Osteoblast (primary cell): Measurements from ENCODE around the gene TBPL2. TPM values are rescaled to one million over a fixed set of nuclear protein-coding genes. Genes with fewer than 3 reads are reported as not detected.

ENCODE experiments used
- DNase-seq: peaks from one replicate; pipeline ENCODE4 v3.0.0; 2011; ENCODE audit warnings: low spot score, mixed read lengths; ENCODE audit not compliant: insufficient read length; ENCODE audit errors: missing footprints
- H2AFZ ChIP-seq: 2 replicates; pipeline ENCODE4 v1.6.0; 2011; ENCODE audit warnings: mild to moderate bottlenecking, low read length
- H3K27ac ChIP-seq: 2 replicates; pipeline ENCODE4 v1.5.1; 2011; ENCODE audit warnings: mild to moderate bottlenecking, low read depth, low read length, moderate library complexity
- H3K27me3 ChIP-seq: 2 replicates; pipeline ENCODE4 v1.6.0; 2012; ENCODE audit warnings: mild to moderate bottlenecking, control low read depth, inconsistent platforms, low read length, moderate library complexity; ENCODE audit not compliant: insufficient read depth
- H3K36me3 ChIP-seq: 2 replicates; pipeline ENCODE4 v1.5.1; 2011; ENCODE audit warnings: mild to moderate bottlenecking, low read length, control low read depth, moderate library complexity; ENCODE audit not compliant: insufficient read depth
- H3K4me1 ChIP-seq: 2 replicates; pipeline ENCODE4 v1.5.1; 2011; ENCODE audit warnings: mild to moderate bottlenecking, low read length, control low read depth, moderate library complexity; ENCODE audit not compliant: insufficient read depth
- H3K4me2 ChIP-seq: 2 replicates; pipeline ENCODE4 v1.6.0; 2011; ENCODE audit warnings: mild to moderate bottlenecking, low read length; ENCODE audit not compliant: insufficient read depth
- H3K4me3 ChIP-seq: fragments of 200-600 bp; sonication (generic); 3 replicates; pipeline ENCODE4 v1.5.1; 2012; ENCODE audit warnings: mild to moderate bottlenecking, low read length, inconsistent platforms; ENCODE audit not compliant: insufficient read depth
- H3K79me2 ChIP-seq: 2 replicates; pipeline ENCODE4 v1.6.0; 2012; ENCODE audit warnings: mild to moderate bottlenecking, low read length, control low read depth, inconsistent platforms; ENCODE audit not compliant: insufficient read depth
- H3K9me3 ChIP-seq: 2 replicates; pipeline ENCODE4 v1.5.1; 2011; ENCODE audit warnings: low read depth, low read length, control low read depth
- H4K20me1 ChIP-seq: 2 replicates; pipeline ENCODE4 v1.6.0; 2012; ENCODE audit warnings: mild to moderate bottlenecking, low read length, control low read depth; ENCODE audit not compliant: insufficient read depth
- CTCF ChIP-seq: IDR thresholded peaks from 2 replicates; pipeline ENCODE4 v1.5.1; 2011; ENCODE audit warnings: mild to moderate bottlenecking, low read depth, low read length, moderate library complexity; ENCODE audit errors: extremely low read depth
- total RNA-seq: library from RNA; depleted of rRNA; stranded (reverse); fragments of >200 nt; gene quantifications from 2 replicates; pipeline ENCODE4 v1.2.3, GENCODE V29; 2012

TBPL2 gene
- total RNA-seq, 1 donor, result not detected

GRCh38 chr14:55374771-55375170 is 65.6 kb downstream of the TBPL2 start:
- no peaks in the 10 kb centered on the region for H3K4me1 ChIP-seq
- no peak for TF ChIP-seq CTCF
- H2AFZ ChIP-seq, result no peak overlapping the region
- no peak for DNase-seq
- no peaks in the 10 kb centered on the region for H3K9me3 ChIP-seq
- no peak overlapping the region for H3K4me2 ChIP-seq
- H3K27ac ChIP-seq, result no peak overlapping the region
- H3K79me2 ChIP-seq, result no peaks in the 10 kb centered on the region
- H3K36me3 ChIP-seq, result peaks cover 25% of the 10 kb centered on the region
- H3K4me3 ChIP-seq, result no peak overlapping the region
- H4K20me1 ChIP-seq, result no peaks in the 10 kb centered on the region
- H3K27me3 ChIP-seq, result no peaks in the 10 kb centered on the region

DNA sequence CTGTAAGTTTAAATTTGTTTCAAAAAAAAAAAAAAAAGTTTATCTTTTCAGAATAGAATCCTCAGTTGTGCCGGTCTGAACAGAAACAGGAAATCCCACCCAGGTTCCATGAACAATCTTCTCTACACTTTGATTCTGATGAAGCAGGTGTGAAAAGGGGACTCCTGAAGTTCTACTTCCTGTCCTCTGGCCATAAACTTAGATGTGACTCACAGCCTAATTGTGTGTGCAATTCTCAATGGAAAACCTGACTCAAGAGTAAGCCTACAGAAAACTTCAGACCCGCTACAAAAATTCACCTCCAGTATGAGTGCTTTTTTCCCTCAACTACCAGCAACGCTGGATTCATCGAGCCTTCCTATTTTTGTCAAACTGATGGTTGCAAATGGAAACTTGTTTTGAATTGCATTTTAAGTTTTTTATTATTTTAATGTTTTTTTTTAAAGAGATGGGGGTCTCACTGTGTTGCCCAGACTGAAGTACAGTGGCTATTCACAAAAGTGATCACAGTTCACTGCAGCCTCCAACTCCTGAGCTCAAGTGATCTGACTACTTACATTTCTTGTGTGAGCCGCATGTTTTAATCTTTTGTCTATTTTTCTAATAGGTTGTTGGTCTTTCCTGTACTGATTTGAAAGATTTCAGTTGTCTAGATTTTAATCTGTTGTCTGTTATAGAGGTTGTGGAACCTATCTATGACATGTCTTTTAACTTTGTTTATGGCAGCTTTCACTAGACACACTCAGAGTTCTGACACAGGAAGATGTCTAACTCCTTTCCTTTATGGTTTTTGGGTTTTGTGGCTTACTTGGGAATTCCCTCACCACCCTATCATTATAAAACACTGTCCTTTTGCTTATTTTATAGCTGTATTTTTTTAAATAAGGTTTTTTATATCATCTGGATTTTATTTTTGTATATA is 66.4 kb downstream of the TBPL2 start:
- Histone ChIP-seq H4K20me1 (no peaks in the 10 kb centered on the region), H3K27me3 (no peaks in the 10 kb centered on the region), H3K4me3 (no peak overlapping the region), H3K4me1 (no peaks in the 10 kb centered on the region), H3K9me3 (no peaks in the 10 kb centered on the region), H3K27ac (no peak overlapping the region), H3K36me3 (peaks cover 25% of the 10 kb centered on the region), H3K79me2 (no peaks in the 10 kb centered on the region), H2AFZ (no peak overlapping the region), H3K4me2 (no peak overlapping the region)
- no peak for DNase-seq
- no peak for TF ChIP-seq CTCF

DNA sequence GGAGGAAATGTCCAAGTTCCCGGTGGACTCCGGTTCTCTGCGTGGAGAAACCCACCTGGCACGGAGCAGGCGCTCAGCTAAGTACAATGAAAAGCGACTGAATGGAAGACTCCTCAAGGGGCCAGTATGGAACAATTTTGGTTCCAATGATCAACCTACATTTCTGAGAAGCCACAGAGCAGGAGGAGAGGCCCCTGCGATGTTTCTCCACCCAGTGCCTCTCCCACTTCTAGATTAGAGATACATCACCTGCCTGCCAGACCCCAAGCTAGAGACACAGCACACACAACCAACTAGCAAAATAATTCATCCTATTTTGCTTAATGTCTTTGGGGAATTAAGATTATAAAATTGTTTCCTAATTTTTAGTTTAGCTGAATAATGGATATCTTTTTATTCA is 67.6 kb downstream of the TBPL2 start:
- no peaks in the 10 kb centered on the region for H3K9me3 ChIP-seq
- H3K79me2 ChIP-seq, result no peaks in the 10 kb centered on the region
- H4K20me1 ChIP-seq, result no peaks in the 10 kb centered on the region
- DNase-seq, result no peak
- no peak for TF ChIP-seq CTCF
- H3K27ac ChIP-seq, result no peak overlapping the region
- no peaks in the 10 kb centered on the region for H3K4me1 ChIP-seq
- no peak overlapping the region for H2AFZ ChIP-seq
- H3K27me3 ChIP-seq, result no peaks in the 10 kb centered on the region
- no peak overlapping the region for H3K4me2 ChIP-seq
- H3K4me3 ChIP-seq, result no peak overlapping the region
- peaks cover 30% of the 10 kb centered on the region for H3K36me3 ChIP-seq

DNA sequence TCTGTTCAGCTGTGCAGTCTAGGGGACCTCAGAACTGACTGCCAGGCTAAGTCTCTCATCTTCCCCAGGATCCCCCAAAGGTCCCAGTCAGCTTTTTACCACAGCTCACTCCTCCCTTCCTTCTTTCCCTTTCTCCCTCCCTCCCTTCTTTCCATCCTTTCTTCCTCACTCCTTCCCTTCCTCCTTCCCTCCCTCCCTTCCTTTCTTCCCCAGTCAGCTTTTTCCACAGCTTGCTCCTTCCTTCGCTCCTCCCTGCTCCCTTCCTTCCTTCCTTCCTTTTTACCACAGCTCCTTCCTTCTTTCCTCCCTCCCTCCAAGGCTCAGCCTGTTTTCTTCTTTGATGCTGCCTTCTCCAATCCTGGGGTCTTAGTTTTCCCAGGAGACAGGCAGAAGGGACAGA is 68.0 kb downstream of the TBPL2 start:
- no peaks in the 10 kb centered on the region for H3K9me3 ChIP-seq
- no peak for TF ChIP-seq CTCF
- no peak overlapping the region for H3K4me3 ChIP-seq
- H3K27me3 ChIP-seq, result no peaks in the 10 kb centered on the region
- no peaks in the 10 kb centered on the region for H3K4me1 ChIP-seq
- H3K79me2 ChIP-seq, result no peaks in the 10 kb centered on the region
- H3K36me3 ChIP-seq, result peaks cover 27% of the 10 kb centered on the region
- no peak for DNase-seq
- H3K27ac ChIP-seq, result no peak overlapping the region
- no peak overlapping the region for H2AFZ ChIP-seq
- no peak overlapping the region for H3K4me2 ChIP-seq
- H4K20me1 ChIP-seq, result no peaks in the 10 kb centered on the region
